Measurements from ENCODE around the gene ABHD2. TPM values are rescaled to one million over a fixed set of nuclear protein-coding genes. Genes with fewer than 3 reads are reported as not detected.

The ABHD2 gene
- total RNA-seq, 2 donors from 2014 or later, result 88.7 to 142 TPM

- no peak for DNase-seq (ENCODE audit: low spot score)
- intact Hi-C loops (cut with DNase I), result no loop called here
These were observed 5.3 kb downstream of the ABHD2 start for GRCh38 chr15:89093509-89093908.

- DNase-seq (ENCODE audit: low spot score), result no peak
- intact Hi-C loops (cut with DNase I), result no loop called here
These were observed 6.8 kb downstream of the ABHD2 start for GRCh38 chr15:89095073-89095472.

GRCh38 chr15:89095556-89095955 lies 7.3 kb downstream of the ABHD2 start:
- no peak for DNase-seq (ENCODE audit: low spot score)
- intact Hi-C loops (cut with DNase I), result no loop called here

- intact Hi-C loops (cut with DNase I), result no loop called here
- no peak for DNase-seq (ENCODE audit: low spot score)
These were observed 8.4 kb downstream of the ABHD2 start for GRCh38 chr15:89096664-89097063.

GRCh38 chr15:89097313-89097712 lies 9.1 kb downstream of the ABHD2 start:
- intact Hi-C loops (cut with DNase I), result no loop called here
- no peak for DNase-seq (ENCODE audit: low spot score)

GRCh38 chr15:89098281-89098680 lies 10.0 kb downstream of the ABHD2 start:
- intact Hi-C loops (cut with DNase I), result no loop called here
- no peak for DNase-seq (ENCODE audit: low spot score)

- intact Hi-C loops (cut with DNase I), result no loop called here
- DNase-seq (ENCODE audit: low spot score), result no peak
These were observed 11.7 kb downstream of the ABHD2 start for GRCh38 chr15:89099968-89100367.

- intact Hi-C loops (cut with DNase I), result no loop called here
- peak; percentile 90 for DNase-seq (ENCODE audit: low spot score)
These were observed 13.3 kb downstream of the ABHD2 start for GRCh38 chr15:89101302-89102193.

- DNase-seq (ENCODE audit: low spot score), result no peak
- intact Hi-C loops (cut with DNase I), result no loop called here
These were observed 15.4 kb downstream of the ABHD2 start for GRCh38 chr15:89103481-89104171.

GRCh38 chr15:89104172-89104564 lies 15.9 kb downstream of the ABHD2 start:
- intact Hi-C loops (cut with DNase I), result no loop called here
- DNase-seq (ENCODE audit: low spot score), result peak; percentile 82

- no peak for DNase-seq (ENCODE audit: low spot score)
- intact Hi-C loops (cut with DNase I), result no loop called here
These were observed 16.9 kb downstream of the ABHD2 start for GRCh38 chr15:89105147-89105546.

- intact Hi-C loops (cut with DNase I), result no loop called here
- no peak for DNase-seq (ENCODE audit: low spot score)
These were observed 17.9 kb downstream of the ABHD2 start for GRCh38 chr15:89106200-89106599.

GRCh38 chr15:89107984-89108383 lies 19.7 kb downstream of the ABHD2 start:
- intact Hi-C loops (cut with DNase I), result no loop called here
- no peak for DNase-seq (ENCODE audit: low spot score)

- intact Hi-C loops (cut with DNase I), result no loop called here
- no peak for DNase-seq (ENCODE audit: low spot score)
These were observed 20.6 kb downstream of the ABHD2 start for GRCh38 chr15:89108835-89109234.

- intact Hi-C loops (cut with DNase I), result no loop called here
- DNase-seq (ENCODE audit: low spot score), result no peak
These were observed 21.0 kb downstream of the ABHD2 start for GRCh38 chr15:89109238-89109637.

- DNase-seq (ENCODE audit: low spot score), result no peak
- intact Hi-C loops (cut with DNase I), result no loop called here
These were observed 21.8 kb downstream of the ABHD2 start for GRCh38 chr15:89110060-89110459.

- intact Hi-C loops (cut with DNase I), result no loop called here
- no peak for DNase-seq (ENCODE audit: low spot score)
These were observed 23.1 kb downstream of the ABHD2 start for GRCh38 chr15:89111352-89111751.

GRCh38 chr15:89111961-89112340 lies 23.7 kb downstream of the ABHD2 start:
- DNase-seq (ENCODE audit: low spot score), result no peak
- intact Hi-C loops (cut with DNase I), result no loop called here

- intact Hi-C loops (cut with DNase I), result no loop called here
- no peak for DNase-seq (ENCODE audit: low spot score)
These were observed 24.2 kb downstream of the ABHD2 start for GRCh38 chr15:89112341-89112971.

GRCh38 chr15:89113296-89114024 lies 25.2 kb downstream of the ABHD2 start:
- intact Hi-C loops (cut with DNase I), result no loop called here
- DNase-seq (ENCODE audit: low spot score), result no peak
